ENCODE measurements around the gene CLTCL1.
"Not testable (repeated sequence)": the region's sequence is repeated elsewhere in the genome, so short reads cannot be mapped to it uniquely, and the experiment has no call there.

CLTCL1 gene

GRCh38 chr22:19216579-19216978, 74.9 kb downstream of the CLTCL1 start:
- DNase-seq (ENCODE audit: low spot score): no peak

GRCh38 chr22:19215360-19215759, 76.2 kb downstream of the CLTCL1 start:
- no peak for DNase-seq (ENCODE audit: low spot score)

- DNase-seq (ENCODE audit: low spot score): no peak
These were observed 77.4 kb downstream of the CLTCL1 start for GRCh38 chr22:19214078-19214473.

GRCh38 chr22:19213442-19214077, 78.0 kb downstream of the CLTCL1 start:
- DNase-seq (ENCODE audit: low spot score): peak; percentile 80

GRCh38 chr22:19213001-19213400, 78.5 kb downstream of the CLTCL1 start:
- DNase-seq (ENCODE audit: low spot score): no peak

- no peak for DNase-seq (ENCODE audit: low spot score)
These were observed 79.1 kb downstream of the CLTCL1 start for GRCh38 chr22:19212302-19212870.

- no peak for DNase-seq (ENCODE audit: low spot score)
These were observed 81.3 kb downstream of the CLTCL1 start for GRCh38 chr22:19210188-19210587.

- no peak for DNase-seq (ENCODE audit: low spot score)
These were observed 83.2 kb downstream of the CLTCL1 start for GRCh38 chr22:19208287-19208847.

- DNase-seq (ENCODE audit: low spot score): no peak
These were observed 83.6 kb downstream of the CLTCL1 start for GRCh38 chr22:19207884-19208283.

- DNase-seq (ENCODE audit: low spot score): peak; percentile 27
These were observed 84.1 kb downstream of the CLTCL1 start for GRCh38 chr22:19207401-19207808.

- DNase-seq (ENCODE audit: low spot score): no peak
These were observed 85.2 kb downstream of the CLTCL1 start for GRCh38 chr22:19206287-19206686.

GRCh38 chr22:19204640-19205039, 86.9 kb downstream of the CLTCL1 start:
- DNase-seq (ENCODE audit: low spot score): no peak

- no peak for DNase-seq (ENCODE audit: low spot score)
These were observed 87.7 kb downstream of the CLTCL1 start for GRCh38 chr22:19203834-19204233.

GRCh38 chr22:19202799-19203186, 88.7 kb downstream of the CLTCL1 start:
- DNase-seq (ENCODE audit: low spot score): not testable (repeated sequence)

- DNase-seq (ENCODE audit: low spot score): no peak
These were observed 89.4 kb downstream of the CLTCL1 start for GRCh38 chr22:19201869-19202798.

GRCh38 chr22:19201130-19201868, 90.2 kb downstream of the CLTCL1 start:
- DNase-seq (ENCODE audit: low spot score): no peak

- DNase-seq (ENCODE audit: low spot score): no peak
These were observed 92.0 kb downstream of the CLTCL1 start for GRCh38 chr22:19199479-19199878.

- DNase-seq (ENCODE audit: low spot score): no peak
These were observed 93.3 kb downstream of the CLTCL1 start for GRCh38 chr22:19197997-19198865.

- DNase-seq (ENCODE audit: low spot score): no peak
These were observed 94.5 kb downstream of the CLTCL1 start for GRCh38 chr22:19196841-19197612.

All from pons (tissue), 1 donor.